Stimulated activated CD4-positive, alpha-beta T cell treated with anti-CD3 and anti-CD28 coated beads, Interleukin-15, amount 100 ng/mL, for 1 hour (primary cell): Measurements from ENCODE around the gene TMEM187.
"Not testable (repeated sequence)": the region's sequence is repeated elsewhere in the genome, so short reads cannot be mapped to it uniquely, and the experiment has no call there.

Experiments used
- DNase-seq, 2 donors: peaks; one replicate each; pipeline ENCODE4 v3.0.0-alpha.2; 2020; ENCODE audit warnings: low read depth in 1 of 2, low spot score in 1 of 2

TMEM187 gene

GRCh38 chrX:153970357-153971123, 2.0 kb upstream of the TMEM187 start:
- DNase-seq: no peak

DNA sequence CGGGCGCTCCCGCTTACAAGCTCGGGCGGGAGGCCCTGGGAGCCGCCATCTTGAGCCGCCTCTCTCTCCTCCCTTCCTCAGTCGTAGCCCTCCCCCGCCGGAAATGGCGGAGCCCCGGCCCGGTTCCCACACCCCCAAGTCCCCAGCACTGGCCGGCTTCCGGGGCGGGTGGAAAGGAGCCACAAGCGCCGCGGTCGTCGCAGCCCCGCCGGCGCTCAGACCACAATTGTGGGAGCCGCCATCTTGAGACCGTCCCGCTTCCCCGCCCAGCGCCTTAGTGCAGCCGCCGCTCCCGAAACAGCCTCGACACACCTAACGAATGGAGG, 1.5 kb upstream of the TMEM187 start:
- peak; percentile 68 to 75 for DNase-seq

- peak; percentile 77 to 78 for DNase-seq
These were observed 845 bp upstream of the TMEM187 start, which contains the start of gene HCFC1 for GRCh38 chrX:153971450-153972367. Gene HCFC1 (minus strand): TSS chrX:153971818. CDS start chrX:153970840, 978 bp downstream.

DNA sequence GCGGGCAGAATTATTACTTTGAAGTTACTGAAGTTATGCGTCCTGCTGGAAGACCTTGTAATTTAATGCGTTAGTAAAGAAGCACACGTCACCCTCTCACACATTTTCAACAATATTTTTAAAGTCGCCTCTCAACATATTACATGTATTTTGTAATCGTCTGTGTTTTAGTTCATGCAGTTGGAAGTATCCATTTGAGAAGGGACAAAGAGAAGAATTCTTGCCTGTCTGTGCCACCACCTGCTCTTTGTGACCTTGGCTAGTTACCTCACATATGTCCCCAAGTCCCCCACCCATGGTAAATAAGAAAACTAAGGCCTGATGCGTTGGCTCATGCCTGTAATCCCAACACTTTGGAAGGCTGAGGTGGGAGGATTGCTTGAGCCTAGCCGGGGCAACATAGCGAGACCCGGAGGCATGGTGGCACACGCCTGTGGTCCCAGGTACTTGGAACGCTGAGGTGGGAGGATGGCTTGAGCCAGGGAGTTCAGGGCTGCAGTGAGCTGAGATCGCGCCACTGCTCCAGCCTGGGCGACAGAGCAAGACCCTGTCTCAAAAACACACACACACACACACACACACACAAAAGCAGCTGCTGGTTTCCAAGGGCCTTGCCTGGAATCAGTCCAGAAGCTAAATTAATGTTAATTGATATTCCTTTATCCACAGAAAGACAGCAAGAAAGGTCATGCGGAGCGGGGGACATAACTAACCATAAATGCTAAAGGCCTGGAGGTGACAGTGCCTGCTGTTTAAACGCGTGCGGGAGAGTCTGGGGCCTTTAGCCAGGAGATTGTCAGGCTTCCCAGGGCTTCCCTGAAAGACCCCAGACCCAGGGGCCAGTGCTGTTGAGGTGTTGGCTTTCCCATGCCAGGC, 811 bp downstream of the TMEM187 start:
- DNase-seq: no peak

DNA sequence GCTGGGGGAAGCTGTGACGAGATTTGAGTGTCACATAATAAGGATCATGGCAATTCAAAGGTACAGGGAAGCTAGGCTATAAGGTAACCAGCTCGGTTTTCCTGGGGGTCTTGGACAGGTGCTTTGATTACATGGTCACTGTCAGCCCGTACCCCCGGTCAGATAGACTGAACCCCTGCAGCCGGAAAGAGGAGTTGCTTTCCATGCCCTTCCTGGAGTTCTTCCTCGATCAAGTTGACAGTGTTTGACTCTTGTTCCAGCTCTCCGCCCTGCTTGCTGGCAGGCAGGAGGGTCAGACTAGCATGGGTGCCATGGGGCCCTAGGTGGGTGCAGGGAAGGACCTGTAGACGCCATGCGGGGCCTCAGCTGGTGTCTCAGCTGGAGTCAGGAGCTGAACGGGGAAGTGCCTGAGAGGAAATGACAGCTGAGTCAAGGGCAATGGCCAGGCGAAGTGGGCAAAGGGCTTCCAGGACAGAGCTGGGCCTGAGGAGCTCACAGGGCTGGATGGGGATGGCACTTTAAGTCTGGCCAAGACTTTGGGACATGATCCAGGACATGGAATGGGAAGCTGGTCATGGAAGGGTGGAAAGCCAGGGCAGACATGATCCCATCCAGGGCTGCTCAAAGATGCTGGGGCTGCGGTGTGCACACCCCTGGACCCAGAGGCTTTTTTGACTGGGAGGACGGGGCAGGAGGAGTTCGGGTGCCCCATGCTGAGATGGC, 1.6 kb downstream of the TMEM187 start:
- no peak for DNase-seq

DNA sequence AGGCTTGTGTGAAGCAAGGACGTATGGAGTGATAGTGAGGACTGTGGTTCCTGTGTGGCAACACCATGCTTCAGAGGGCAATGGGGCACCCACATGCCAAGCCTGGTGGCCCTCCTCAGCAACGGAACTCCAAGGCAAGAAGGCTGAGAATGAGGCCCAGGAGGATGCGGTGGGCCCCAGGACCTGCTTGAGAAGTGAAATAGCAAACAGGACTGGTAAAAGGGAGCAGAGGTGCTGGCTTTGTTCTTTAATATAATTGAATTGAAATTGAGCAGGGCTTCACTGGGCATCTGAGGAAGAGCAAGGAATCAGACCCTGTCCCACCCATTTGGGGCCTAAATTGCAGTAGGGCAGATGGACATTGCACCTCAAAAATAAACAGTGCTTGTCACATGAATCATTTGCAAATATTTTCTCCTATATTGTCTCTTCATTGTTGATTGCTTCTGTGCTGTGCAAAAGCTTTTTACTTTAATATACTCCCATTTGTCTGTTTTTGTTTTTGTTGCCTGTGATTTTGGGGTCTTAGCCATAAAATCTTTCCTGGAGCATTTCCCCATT, 2.3 kb downstream of the TMEM187 start:
- DNase-seq: no peak

DNA sequence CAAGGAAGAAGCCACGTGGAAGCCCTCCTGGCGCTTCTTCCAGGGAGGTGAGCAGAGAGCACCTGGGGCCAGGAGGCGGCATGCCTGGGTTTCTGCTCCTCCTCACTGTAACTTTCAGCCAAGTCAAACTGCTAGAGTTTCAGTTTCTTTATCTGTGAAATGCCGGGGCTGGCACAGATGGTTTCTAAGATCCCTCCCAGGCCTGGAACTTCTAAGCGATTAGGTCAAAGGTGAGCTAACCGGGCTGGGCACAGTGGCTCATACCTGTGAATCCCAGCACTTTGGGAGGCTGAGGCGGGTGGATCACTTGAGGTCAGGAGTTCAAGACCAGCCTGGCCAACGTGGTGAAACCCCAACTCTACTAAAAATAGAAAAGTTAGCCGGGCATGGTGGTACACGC, 7.8 kb downstream of the TMEM187 start:
- not testable (repeated sequence) for DNase-seq

DNA sequence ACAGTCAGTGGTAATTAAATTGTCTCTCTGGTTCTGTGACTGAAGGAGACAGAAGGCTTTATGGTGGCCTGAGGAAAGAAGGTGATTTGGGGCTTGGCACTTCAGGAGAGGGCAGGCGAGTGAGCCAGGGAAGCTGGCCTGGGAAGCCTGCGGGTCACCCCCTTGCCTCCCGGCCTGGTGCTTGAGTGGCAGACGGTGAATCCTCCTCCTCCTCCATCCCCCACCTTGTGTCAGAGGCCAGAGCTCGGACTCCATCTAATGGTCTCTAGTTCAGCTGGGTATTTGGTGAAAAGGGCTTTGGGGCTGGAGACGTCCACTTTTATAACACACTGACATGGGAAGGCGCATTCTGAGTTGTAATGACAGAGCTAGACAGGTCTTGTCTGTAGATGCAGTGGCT, 8.7 kb downstream of the TMEM187 start:
- DNase-seq: no peak

GRCh38 chrX:153981771-153982533, 9.4 kb downstream of the TMEM187 start:
- peak; percentile 24 to 38 for DNase-seq

DNA sequence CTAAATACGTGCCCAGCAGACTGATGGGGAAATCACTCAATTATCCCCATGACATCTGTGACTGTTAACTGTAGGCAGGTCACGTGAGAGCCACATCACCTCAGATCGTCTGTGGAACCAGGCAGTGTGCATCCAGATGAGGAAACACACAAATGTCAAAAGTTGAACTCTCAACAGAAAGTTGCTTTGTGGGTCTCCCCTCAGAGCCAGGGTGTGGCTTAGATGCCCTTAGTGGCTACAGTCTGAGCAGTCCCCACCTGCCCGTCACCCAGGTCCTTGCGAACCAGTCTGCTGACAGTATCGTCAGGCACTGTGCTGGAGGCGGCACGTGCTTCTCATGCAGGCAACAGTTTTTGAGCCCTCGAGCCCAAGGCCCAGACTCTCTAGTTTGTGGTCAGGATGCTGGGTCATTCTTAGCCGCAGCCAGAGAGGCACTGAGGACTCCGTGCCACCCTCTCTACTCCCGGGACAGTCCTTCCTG, 10.8 kb downstream of the TMEM187 start:
- no peak for DNase-seq

DNA sequence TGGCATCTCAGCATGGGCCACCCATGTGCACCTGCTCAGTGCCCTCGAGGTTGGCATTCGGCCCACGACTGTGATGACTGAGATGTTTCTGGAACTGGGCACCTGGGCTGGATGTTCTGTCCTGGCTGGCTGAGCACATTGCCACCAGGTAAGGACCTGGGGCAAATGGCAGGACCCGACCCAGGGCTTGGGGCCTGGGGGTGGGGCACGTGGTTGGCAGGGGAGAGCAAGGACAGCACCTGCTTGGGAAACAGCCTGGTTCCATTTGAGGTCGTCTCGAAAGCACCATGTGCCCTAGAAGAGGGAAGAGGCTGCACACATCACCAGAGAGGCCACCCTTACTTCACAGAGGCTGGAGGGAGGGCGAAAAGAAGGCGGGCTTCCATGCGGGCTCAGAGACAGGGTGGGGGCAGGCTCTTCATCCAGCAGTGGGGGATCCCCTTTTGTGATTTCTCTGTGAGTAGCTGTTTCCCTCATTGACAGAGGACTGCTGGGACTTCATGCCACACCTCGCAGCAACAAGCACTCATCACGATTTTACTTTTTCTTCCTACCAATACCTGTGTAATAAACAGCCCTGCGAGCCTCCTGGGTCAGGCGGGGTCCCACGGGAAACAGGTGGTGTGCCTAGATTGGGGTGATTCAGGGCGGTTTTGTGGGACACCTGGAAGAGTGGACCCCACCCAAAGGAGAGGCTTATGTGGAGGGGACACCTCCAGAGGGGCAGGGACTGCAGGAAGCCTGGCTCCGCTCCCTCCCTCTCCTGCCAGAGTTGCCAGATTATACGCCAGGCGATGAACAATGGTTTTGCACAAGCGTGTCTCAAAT, 12.0 kb downstream of the TMEM187 start:
- peak in 1 of 2 donors; percentile 24 for DNase-seq

DNA sequence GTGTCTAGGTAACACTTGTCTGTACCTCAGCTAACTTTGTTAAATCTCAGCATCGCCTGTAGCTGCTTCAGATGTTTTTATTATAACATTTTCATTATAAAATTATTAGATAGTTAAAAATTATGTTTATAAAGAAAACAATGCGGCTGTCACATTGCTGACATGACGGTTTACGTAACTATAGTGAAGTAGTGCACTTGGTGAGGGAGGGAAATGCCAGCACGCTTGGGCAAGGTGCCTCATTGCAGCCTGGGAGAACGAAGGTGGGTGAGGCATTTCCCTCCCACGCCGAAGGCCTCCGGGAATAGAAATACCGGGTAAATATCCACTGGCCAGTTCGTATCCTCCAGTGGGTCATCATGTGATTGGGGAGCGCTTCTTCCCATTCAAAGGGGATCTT, 15.9 kb downstream of the TMEM187 start:
- DNase-seq: no peak

DNA sequence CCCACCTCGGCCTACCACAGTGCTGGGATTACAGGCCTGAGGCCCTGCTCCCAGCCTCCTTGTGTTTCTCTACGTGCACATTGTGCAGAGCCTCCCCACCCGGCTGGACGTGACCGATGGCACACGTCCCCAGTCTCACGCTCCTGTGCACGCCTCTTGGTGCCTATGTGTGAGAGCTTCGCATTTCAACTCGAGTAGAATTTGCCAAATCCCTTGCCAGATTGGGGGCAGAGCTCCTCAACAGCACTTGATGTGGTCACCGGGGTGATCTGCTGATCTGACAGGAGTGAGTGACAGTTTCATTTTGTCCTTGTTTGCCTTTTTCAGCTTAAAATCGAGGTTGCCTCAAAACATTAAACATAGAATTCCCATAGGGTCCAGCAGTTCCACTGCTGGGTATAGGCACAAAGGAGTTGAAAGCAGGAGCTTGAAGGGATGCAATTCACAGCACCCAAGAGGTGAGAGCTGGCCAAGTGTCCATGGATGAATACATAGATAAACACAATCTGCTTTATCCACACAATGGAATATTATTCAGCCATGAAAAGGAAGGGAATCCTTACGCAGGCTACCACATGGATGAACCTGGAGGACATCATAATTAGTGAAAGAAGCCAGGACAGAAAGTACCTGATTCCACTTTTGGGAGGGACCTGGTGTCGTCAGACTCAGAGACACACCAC, 17.6 kb downstream of the TMEM187 start:
- DNase-seq: no peak

GRCh38 chrX:153991013-153991580, 18.5 kb downstream of the TMEM187 start:
- DNase-seq: no peak

GRCh38 chrX:153992180-153992579, 19.6 kb downstream of the TMEM187 start:
- DNase-seq: no peak

- DNase-seq: no peak
These were observed 20.5 kb downstream of the TMEM187 start for GRCh38 chrX:153993079-153993478.

DNA sequence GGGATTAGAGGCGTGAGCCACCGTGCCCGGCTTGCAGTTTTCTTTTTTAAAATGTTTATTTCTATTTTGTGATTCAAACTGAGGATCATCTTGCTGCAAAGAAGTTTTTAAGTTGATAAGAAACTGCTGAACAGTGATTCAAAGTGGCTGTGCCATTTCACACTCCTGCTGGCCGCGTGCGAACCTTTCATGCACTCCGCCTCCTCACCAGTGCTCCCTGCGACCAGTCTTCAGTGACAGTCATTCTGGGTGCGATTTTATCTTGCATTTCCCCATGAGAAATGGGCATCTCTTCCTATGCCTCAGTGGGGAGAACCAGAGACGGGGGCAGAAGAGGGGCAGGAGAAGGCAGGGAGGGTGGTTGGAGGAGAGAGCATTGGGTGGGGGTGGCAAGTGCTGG, 21.4 kb downstream of the TMEM187 start:
- DNase-seq: no peak

- not testable (repeated sequence) for DNase-seq
These were observed 21.8 kb downstream of the TMEM187 start for GRCh38 chrX:153994398-153994797.
